HG03442 (cell line): ENCODE results near the gene CXCL9.
"Not testable (repeated sequence)": the region's sequence is repeated elsewhere in the genome, so short reads cannot be mapped to it uniquely, and the experiment has no call there.

Experiments
- ATAC-seq: cut with Tn5 transposase; IDR thresholded peaks from one replicate; pipeline ENCODE4 v1.9.1; 2021; ENCODE audit warnings: mild to moderate bottlenecking, moderate library complexity; ENCODE audit not compliant: unreplicated experiment

Gene CXCL9

DNA sequence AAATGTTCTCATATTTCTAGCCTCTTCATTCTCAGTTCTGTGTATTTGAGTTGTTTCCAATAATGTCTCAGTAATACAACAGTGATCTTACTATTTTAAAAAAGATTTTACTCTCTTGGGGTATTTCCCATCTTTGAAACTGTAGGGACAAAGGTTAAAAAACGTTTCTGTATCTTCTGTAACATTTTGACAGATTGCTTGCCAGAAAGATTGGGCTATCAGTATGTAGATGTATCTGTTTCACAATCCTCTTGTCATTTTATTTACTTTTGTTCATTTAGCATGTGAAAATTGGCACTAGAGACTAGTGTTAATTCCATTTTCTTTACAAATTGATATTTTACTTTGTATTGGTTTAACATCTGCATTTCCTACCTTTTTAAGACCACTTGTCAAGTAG lies 6.2 kb upstream of the CXCL9 start:
- no peak for ATAC-seq

DNA sequence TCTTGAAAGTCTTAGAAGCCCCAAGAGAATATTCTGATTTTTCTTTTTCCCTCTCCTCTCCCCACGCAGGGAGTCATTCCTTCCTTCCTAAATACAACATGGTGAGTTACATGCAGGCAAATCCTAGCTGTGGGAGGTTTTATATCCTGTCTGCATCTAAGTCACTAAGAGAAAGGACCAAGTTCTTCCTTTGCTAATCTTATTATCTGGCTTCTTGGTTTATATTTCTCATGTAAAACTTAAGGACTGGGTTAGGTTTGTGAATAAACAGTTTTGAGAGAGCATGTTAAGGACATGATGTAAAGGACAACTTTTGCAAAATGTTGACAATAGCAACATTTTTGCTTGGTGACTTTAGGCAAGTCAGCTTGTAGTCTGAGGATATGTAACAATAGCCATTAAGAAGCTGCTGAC lies 5.1 kb upstream of the CXCL9 start:
- ATAC-seq: no peak

DNA sequence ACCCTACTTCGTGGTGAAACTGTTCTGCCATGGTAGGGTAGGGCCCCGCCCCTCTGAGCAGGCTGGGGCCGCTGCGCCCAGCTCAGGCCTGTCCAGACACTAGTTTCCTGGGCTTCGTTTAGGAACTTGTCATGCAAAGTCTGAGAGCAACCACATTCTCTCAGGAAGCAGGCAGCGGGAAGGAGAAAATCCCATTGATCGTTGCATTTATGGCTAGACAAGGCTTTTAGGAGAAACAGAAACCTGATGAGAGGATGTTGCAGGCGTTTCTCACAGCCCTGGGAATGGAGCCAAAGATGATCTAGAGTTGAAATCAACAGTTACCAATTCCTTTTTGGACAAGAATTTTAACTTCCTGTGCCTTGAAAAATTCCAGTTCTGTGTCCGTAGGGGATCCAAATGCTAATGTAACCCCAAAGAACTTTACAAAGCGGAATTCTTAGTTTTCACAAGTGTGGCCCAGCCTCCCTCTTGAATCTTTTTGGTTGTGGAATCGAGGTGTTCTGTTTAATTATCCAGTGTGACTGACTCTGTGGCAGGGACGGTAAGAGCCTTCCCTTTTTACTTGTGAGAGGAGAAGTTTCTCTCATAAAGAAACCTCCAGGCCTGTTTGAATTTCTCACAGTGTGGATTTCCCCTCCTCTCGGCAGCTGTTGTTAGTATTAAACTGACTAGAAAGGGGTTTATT lies 4.5 kb upstream of the CXCL9 start:
- ATAC-seq: peak; percentile 79

DNA sequence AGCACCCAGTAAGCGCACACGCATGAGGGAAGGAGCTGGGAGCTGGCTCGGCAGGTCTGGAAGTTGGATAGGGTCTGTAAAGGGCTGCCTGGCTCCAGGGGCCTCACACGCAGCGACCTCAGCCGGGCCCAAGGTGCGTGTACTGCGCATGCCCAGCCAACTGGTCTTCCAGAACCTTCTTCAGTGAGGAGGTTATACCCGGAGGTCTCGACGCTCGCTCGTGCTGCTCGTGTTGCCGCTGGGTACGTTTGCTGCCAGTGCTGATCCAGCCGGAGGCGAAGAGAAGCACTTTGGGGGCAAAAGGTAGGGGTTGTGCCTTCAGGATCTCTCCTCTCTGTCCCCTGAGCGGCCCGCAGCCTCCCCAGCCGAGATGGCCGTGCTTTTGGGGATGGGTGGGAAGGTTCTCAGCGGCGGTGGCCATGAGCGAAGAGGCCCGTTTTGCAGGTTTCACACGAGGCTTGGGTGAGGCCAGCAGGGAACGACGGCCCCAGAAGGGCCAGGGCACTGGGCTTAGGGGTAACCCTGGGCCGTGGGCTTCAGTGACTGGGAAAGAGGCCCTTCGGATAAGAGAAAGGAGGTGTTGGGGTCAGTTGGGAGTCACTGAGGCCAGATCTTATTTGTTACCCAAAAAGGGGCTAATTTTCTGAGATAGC lies 3.8 kb upstream of the CXCL9 start:
- ATAC-seq: no peak

DNA sequence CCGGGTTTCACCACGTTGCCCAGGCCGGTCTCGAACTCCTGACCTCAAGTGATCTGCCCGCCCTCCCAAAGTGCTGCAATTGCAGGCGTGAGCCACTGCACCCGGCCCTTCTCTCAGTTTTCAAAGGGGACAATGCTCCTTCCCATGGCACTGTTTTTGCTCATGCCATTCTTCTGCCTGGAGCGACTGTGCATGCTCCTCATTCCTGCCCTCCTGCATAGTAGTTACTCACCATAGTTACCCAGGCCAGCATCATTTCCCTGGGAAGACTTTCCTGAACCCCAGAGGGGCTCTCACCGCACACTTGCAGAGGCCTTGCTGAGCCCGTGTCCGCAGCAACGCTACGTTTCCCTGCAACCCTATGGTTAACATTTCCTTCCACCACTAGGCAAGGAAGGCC lies 3.3 kb upstream of the CXCL9 start:
- ATAC-seq: no peak

DNA sequence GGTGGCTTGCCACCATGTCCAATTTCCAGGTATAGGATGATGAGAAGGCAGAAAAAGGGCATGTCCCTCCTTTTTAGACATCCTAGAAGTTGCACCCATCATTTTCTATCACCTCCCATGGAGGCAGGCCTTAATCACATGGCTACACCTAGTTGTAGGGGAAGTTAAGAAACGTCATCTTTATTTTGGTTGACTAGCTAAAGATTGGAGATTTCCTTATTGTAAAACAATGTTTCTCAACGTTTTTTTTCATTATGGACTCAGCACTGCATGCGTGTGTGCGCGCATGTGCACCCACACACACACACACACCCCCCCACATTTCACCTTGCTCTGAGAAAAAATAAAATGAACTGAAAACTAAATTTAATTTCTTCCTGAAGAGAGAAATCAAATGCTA lies 2.0 kb upstream of the CXCL9 start:
- ATAC-seq: no peak

DNA sequence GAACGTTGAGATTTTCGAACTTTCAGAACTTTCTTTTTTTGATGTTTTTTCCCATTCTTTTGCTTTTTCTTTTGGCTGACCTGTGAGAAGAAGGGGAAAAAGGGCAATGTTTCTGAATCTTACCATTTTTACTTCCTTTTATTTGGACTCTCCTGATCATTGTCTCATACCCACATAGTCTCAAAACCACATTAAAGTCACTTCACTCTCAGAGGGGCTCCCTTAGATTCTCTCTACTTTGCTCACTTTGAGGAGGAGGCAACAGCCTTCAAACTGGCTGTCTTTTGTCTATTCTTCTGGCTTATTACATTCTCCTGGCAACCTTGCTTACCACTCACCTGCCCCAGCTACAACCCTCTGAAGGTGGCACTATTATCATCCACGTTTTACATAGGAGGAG lies 3.7 kb downstream of the CXCL9 start:
- no peak for ATAC-seq

DNA sequence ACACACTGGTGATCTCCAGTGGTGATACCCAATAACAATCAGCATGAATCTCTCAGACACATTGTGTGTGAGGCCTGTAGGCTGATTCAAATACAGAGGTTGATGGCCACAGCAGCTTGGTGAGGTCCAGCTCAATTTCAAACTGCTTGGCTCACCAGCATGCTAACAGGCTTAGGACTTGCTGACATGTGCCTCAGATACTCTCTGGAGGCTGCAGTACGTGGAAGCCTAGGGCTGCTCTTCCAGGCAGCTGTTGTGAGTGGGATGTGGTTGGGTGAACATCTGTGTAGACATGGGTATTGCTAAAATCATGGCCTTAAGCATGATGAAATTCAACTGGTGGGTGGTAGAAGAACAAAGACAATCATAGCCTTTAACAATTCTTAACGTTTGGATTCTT lies 4.3 kb downstream of the CXCL9 start:
- no peak for ATAC-seq

DNA sequence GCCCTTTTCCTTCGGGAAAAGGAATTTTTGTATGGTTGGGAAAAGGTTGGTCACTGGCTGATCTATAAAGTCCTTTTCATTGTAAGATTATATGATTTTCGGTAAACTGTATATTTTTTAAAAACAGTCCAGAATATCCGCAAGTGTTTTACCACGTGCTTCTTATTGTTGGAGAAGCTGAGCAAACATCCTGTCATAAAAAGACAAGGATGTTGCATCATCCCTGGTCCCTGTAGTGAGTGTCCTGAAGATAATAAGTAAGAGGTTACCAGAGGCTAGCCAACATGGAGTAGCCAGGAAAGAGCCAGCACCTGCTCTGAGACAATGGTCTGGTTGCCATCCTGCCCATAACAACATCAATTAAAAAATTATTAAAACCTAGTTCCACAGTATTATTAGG lies 5.1 kb downstream of the CXCL9 start:
- no peak for ATAC-seq

DNA sequence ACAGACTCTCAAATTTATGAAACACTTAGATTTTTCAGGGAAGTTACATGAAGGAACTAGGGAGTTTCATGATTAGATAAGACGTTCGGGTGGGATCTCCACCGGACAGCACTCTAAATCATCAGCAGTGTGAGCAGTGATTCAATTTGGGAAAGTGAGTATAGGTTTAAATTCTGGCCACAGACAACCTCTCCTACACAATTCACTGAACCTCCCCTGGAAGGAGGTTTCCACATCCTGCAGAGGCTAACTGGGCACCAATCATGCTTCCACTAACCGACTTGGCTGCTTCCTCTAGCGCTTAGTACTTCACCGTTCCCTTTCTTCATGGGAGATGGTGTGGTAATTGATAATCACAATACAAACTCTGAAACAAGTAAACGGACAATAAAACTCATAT lies 5.6 kb downstream of the CXCL9 start:
- ATAC-seq: no peak

DNA sequence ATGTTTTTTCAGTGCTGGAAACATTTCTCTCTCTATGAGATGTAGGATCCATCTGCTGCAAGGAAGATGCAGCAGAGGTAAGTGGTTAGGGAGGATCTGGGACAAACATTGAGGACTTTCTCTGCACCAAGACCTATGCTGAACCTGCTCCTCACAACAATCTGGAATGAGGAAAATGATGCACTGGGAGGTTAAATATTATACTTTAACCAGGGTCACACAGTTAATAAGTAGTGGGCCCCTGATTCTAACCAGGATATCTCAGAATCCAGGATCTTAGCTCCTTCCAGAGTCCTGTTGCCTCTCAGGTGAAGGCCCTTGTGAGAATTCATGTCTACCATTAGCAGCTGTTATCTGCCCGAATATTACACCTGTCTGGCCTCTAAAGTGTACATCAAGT lies 7.0 kb downstream of the CXCL9 start:
- ATAC-seq: no peak

DNA sequence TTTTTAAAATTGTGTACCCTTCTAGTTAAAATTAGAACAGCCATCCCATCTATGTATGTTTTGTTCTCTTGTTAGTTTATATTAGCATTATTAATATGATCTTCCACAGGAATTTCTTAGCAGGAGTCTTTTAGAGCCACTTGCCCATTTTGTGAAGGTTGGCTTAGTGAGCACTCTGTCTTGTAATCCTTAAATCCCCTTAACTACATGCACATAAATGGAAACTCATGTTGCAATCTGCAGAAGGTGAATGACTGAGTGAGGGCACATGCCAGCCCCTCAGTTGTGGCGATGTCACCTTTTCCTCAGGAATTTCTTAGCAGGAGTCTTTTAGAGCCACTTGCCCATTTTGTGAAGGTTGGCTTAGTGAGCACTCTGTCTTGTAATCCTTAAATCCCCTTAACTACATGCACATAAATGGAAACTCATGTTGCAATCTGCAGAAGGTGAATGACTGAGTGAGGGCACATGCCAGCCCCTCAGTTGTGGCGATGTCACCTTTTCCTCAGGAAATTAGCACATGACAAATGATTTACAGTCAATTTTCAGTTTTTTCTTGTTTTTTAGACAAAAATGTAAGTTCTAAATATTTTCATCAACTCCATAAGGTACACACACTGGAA lies 8.7 kb downstream of the CXCL9 start:
- not testable (repeated sequence) for ATAC-seq

DNA sequence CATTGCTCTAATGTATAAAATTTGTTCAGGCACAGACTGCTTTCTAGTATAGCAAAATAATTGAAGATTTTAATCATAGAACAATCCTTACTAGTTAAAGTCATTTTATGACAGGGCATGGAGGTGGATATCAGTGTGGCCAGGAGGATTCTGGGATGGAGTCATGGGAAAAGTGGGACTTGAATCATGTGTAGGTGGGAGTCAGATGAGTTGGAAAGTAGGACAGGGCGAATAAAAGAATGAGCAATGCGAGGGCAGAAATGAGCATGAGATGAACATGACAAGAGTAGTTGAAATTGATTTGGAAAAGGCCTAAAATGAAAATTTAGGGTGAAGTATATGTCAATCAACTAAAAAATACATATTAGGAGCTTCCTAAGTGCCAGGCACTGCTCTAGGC lies 9.4 kb downstream of the CXCL9 start:
- ATAC-seq: no peak

DNA sequence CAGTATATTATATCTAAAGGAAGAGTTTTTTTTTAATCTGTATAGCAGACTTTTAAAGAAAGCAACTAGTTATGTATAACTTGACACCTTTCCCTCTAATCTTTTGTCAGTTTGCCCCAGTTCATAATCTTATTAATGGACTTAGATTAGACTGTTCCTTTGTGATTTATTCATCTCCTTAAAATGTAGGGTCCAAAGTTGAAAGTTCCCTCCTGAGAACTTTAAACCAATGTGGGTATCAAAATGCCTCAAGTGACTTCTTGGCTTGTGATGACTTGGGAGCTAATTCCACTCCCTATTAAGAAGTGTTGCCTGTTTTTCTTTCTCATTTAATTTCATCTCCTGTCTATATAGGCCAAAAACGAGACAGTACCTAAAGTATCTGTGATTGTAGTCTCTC lies 10.2 kb downstream of the CXCL9 start:
- no peak for ATAC-seq

DNA sequence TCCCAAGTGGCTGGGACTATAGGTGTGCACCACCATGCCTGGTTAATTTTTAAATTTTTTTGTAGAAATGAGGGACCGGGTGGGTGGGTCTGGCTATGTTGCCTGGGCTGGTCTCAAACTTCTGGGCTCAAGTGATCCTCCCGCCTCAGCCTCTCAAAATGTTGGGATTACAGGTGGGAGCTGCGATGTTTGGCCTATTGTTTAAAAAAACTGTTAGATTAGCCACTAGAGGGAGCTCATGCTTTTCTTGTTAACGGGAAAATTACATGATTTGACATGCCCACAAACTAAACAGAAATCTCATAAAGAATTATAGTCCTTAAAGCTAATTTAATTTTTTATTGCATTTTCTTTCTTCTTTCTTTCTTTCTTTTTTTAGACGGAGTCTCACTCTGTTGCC lies 11.6 kb downstream of the CXCL9 start:
- no peak for ATAC-seq

DNA sequence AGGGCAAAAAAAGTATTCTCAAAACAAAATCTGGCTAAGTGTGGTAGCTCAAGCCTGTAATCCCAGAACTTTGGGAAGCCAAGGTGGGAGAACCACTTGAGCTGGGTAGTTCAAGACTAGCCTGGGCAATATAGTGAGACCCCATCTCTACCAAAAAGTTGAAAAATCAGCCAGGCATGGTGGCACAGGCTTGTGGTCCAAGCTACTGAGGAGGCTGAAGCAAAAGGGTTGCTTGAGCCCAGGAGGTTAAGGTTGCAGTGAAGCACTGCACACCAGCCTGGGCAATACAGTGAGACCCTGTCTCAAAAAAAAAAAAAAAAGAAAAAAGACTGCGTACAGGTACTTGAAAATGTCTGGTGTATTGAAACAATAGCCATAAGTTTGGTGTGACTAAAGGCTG lies 14.8 kb downstream of the CXCL9 start:
- ATAC-seq: no peak

DNA sequence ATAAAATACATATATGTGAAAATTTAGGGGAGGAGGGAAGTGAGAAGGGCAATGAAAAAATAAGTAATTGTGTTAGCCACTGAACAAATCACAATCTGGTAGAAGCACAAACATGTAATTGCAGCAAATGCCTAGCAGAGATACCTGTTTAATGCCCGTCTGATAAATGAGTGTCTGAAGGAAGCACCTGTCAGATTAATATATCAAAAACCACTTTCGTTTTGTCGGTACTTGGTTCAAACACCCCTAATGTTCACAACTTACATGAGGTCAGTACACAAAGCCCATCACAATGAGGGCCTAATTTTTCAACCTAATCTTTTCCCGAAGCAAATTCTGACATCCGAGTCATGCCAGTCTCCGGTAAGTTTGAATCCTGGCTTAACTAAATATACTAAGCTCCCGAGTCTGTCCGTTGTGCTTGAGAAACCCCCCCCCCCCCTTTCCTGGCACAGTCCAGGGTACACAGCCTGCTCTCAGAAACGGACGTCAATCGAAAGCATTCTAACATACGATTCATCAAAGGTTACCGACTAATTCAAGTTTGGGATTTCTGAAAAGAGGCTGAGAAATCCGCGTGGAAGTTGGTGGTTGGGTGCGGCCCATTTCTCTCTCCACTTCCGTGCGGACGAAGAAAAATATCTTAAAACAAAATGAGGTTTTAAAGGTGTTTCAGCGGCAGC lies 17.3 kb downstream of the CXCL9 start:
- ATAC-seq: no peak

DNA sequence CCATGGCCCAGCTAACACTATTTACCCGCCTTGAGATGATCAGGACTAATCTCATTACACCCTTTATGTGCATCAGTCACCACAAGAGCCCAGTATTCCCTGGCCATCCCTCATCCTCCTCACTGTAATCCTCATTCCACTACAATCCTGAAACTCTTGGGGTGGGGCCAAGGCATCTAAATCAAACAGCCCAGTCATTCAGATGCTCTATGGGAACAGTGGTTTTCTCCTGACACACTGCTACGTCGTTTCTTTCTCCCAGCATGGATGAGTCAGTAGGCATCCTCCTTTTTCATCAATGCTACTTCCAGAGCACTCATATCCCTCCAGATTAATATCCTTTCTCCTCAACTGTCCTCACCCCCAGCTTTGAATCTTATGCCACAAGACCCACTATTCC lies 22.2 kb downstream of the CXCL9 start:
- ATAC-seq: no peak

DNA sequence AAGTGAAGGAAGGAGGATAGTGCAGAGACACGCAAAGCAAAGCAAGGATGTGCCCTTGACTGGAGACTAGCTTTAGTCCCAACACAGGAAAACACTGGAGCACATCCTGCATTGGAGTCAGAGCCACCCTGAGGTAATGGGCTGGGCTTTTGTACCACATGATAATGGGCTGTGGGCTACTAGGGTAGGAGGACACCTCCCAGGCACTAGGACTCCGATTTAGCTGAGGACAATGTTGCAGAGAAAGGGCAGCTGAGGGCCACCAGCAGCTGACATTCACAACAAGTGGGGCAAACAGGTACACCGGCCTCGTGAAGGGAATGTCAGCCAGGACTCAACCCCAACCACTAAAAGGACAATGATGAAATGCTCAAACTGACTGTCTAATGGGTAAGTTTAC lies 26.7 kb downstream of the CXCL9 start:
- no peak for ATAC-seq

DNA sequence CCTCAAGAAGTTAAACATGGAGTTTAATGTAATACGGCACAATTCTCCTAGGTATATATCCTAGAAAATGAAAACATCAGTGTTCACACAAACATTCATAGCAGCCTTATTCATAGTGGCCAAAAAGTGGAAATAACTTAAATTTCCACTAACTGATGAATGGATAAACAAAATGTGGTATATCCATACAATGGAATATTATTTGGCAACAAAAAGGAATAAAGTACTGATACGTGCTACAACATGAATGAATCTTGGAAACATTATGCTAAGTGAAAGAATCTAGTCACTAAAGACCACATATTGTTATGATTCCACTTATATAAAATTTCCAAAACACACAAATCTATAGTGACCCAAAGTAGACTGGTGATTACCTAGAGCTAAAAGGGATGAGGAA lies 31.1 kb downstream of the CXCL9 start:
- ATAC-seq: no peak

DNA sequence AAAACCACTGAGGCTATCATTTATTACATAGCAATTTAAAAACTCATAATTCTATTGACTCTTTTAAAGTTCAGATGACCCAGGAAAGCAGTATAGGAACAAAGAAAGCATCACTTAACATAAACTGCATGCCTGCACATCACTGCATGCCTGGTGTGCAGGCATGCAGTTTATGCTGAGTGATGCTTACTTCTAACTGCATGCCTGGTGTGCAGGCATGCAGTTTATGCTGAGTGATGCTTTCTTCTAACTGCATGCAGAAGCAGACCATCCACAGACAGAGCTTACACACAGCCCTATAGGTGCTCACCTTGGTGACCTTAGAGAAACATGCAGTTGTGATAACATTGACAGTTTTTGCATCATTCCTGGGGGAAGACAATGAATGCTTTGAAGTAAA lies 33.5 kb downstream of the CXCL9 start:
- no peak for ATAC-seq

DNA sequence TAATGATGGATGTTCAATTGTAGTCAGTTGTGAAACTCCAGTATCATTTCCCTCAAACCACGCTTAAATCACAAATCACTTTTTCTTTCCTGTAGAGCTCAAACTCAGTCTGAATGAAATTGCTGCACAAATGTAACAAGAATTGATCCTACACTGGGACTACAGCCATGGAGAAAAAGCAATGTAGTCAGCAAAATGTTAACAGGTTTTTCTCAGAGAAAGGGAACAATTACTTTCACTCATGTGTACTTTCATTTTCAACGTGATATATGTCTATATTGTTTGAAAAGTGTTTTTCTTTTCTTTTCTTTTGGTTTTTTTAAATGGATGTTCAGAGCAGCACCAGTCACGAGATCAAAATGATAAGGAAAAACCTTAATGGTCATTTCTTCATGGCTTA lies 39.2 kb downstream of the CXCL9 start:
- ATAC-seq: no peak
